Heart right ventricle (tissue), 16 donors: Measurements from ENCODE around the gene PLTP. TPM values are rescaled to one million over a fixed set of nuclear protein-coding genes. Genes with fewer than 3 reads are reported as not detected.

ENCODE experiments used
- ATAC-seq, 8 donors: fragments of 200-7000 bp; cut with Tn5 transposase; one replicate each; pipeline ENCODE4 v1.9.1; 2020; ENCODE audit warnings: mild to moderate bottlenecking in 8 of 8, moderate library complexity in 8 of 8, moderate number of reproducible peaks in 1 of 8
- DNase-seq, 2 donors: peaks; one replicate each; pipeline ENCODE4 v3.0.0-alpha.2; 2020
- H3K27ac ChIP-seq, 10 donors: fragments of 200-600 bp; sonication (generic) in 2 of 10; one replicate each; pipeline versions ENCODE4 v1.5.0 to v1.8.0; 2020 to 2022; ENCODE audit warnings: mild to moderate bottlenecking in 3 of 10
- H3K27me3 ChIP-seq, 7 donors: fragments of 200-600 bp; one replicate each; pipeline ENCODE4 v1.8.0; 2021 to 2022; ENCODE audit warnings: mild to moderate bottlenecking in 2 of 7
- H3K36me3 ChIP-seq, 9 donors: fragments of 200-600 bp; sonication (generic) in 1 of 9; one replicate each; pipeline versions ENCODE4 v1.5.0 to v1.8.0; 2020 to 2022; ENCODE audit warnings: mild to moderate bottlenecking in 2 of 9
- H3K4me1 ChIP-seq, 9 donors: fragments of 200-600 bp; sonication (generic) in 1 of 9; one replicate each; pipeline versions ENCODE4 v1.5.0 to v1.8.0; 2020 to 2022; ENCODE audit warnings: mild to moderate bottlenecking in 4 of 9
- H3K4me3 ChIP-seq, 10 donors: fragments of 200-600 bp; sonication (generic) in 2 of 10; one replicate each; pipeline versions ENCODE4 v1.5.0 to v1.8.0; 2020 to 2022; ENCODE audit warnings: mild to moderate bottlenecking in 7 of 10, moderate library complexity in 2 of 10
- H3K9me3 ChIP-seq, 11 donors: fragments of 200-600 bp in 10 of 11; sonication (generic) in 2 of 11; one replicate each; pipeline versions ENCODE4 v1.5.0 to v1.8.0; 2013 to 2022; ENCODE audit warnings: mild to moderate bottlenecking in 2 of 11, control low read depth in 1 of 11, moderate library complexity in 1 of 11
- CTCF ChIP-seq, 9 donors: fragments of 200-600 bp; sonication (generic) in 2 of 9; IDR thresholded peaks; one replicate each; pipeline versions ENCODE4 v1.5.0 to v1.8.0; 2021 to 2022; ENCODE audit warnings: antibody characterized with exemption in 9 of 9, mild to moderate bottlenecking in 5 of 9, moderate library complexity in 1 of 9
- WGBS, 2 donors: extraction: QIAGEN DNeasy Blood & Tissue Kit; methylation state at CpG; one replicate each; pipeline ENCODE4 v1.1.7; 2013; ENCODE audit warnings: inconsistent platforms in 1 of 2; 5-methylcytosine and 5-hydroxymethylcytosine counted together
- intact Hi-C, 10 donors: fragments of 100-400 bp; cut with DNase I; formaldehyde crosslinking; loops; one replicate each; pipeline versions ENCODE4 v1.11.1 to v1.14.2; 2022
- polyA plus RNA-seq, 2 donors: library from polyadenylated mRNA; stranded (reverse); fragments of 200-250 nt; gene quantifications; one replicate each; pipeline ENCODE4 v1.2.3, GENCODE V29; 2013
- total RNA-seq, 10 donors: library from RNA; stranded (reverse); fragmentation: NEBNext Ultra II Directional in 3 of 10; extraction: Animal tissue kit (Norgen Biotek cat#: 25700) in 3 of 10; gene quantifications; one replicate each; pipeline versions ENCODE4 v1.2.1 to v1.2.4, GENCODE V29; 2021 to 2023
- donor health status: Arrhythmogenic right ventricular cardiomyopathy.
- donor health status: ischemic (EF 13 %, LVEDD 7.1; RV severe dilation, severe dysfunction).
- donor health status: healthy with polysubstance abuse.
- donor health status: DM: no; HTN: yes; CAD: no.
- donor health status: DM: no; HTN: no; CAD: no.
- donor health status: ischemic (EF 25% LVEDD 6.9; RV normal size, moderate dysfunction).
- donor health status: ischemic (EF 25% LVEDD 5.7; RV mildly dilated, moderate dysfunction).
- donor health status: healthy.
- donor health status: DM: yes; HTN: yes; CAD: no.
- donor health status: Ischemic cardiomyopathy.
- donor health status: ischemic (EF 35%, LVEDD 5.7; RV mildly dilated, moderate dysfunction).
- donor health status: nonischemic (EF 11% LVEDD 7.7; RV severe dilation, severe dysfunction).
- donor health status: DM: yes; HTN: yes; CAD: no.
- donor health status: PGD.
- donor health status: ischemic (EF 29% LVEDD 5.4; RV normal size, mild dysfunction).
- donor health status: nonischemic (EF 23%, LVEDD 6.1; RV moderate dilation, normal function).

Gene PLTP
- total and polyA plus RNA-seq, 12 donors = 10.7 to 230 (median 40.4) TPM

DNA sequence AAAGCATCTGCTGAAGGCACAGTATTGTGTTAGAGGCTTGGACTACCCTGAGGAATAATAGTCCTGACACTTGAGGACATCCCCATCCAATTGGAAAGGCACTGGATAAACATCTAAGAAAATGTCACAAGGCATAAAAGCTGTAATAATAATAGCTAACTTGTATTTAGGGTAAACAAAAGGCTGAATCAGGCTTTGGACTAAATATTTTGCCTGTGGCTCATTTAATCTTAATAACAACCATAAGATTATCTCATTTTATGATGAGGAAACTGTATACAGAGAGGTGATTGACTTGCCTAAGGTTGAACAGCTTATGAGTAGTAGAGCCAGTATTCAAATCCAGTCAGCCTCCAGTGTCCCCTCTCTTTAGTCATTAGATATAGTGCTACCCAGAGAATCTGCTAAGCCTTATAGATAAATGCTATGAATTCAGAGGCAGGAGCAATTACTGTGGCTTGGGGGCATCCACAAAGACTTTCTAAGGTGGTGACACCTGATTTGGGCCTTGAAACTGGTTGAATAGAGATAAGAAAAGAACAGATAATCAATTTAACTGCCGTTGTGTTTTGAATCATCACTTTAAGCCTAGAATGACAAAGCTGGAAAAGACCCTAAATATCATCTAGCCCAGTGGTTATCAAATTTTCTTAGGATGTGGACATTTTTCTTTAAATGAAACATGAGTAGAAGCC is 38.4 kb downstream of the PLTP start:
- Histone ChIP-seq H3K27ac (no peak overlapping the region), H3K9me3 (no peaks in the 10 kb centered on the region), H3K27me3 (no peaks in the 10 kb centered on the region), H3K4me3 (no peak overlapping the region), H3K4me1 (no peaks in the 10 kb centered on the region), H3K36me3 (peaks cover 0 to 35% (median 14%) of the 10 kb centered on the region in 9 donors)
- WGBS, 2 donors = 45 to 48% methylated on average over 1 of the region's 1 CpG
- intact Hi-C loops = no loop called here
- DNase-seq = no peak
- no peak for ATAC-seq
- no peak for TF ChIP-seq CTCF (IDR thresholded peaks at IDR 0.05)

GRCh38 chr20:45872626-45873025 is 39.3 kb downstream of the PLTP start:
- 92 to 93% methylated on average over 4 of the region's 4 CpGs for WGBS, 2 donors

GRCh38 chr20:45867819-45868176 is 44.2 kb downstream of the PLTP start:
- intact Hi-C loops = no loop called here
- Histone ChIP-seq H3K36me3 (peaks cover 0 to 8% (median 0%) of the 10 kb centered on the region in 9 donors), H3K27me3 (no peaks in the 10 kb centered on the region), H3K4me3 (no peak overlapping the region), H3K9me3 (no peaks in the 10 kb centered on the region), H3K27ac (no peak overlapping the region), H3K4me1 (no peaks in the 10 kb centered on the region)
- ATAC-seq (no peak), DNase-seq (no peak)
- TF ChIP-seq CTCF (IDR thresholded peaks at IDR 0.05) = no peak

More at GRCh38 chr20:45872626-45873025, 39.3 kb downstream of the PLTP start:
- no peaks in the 10 kb centered on the region for H3K9me3 ChIP-seq
- H3K4me1 ChIP-seq = no peaks in the 10 kb centered on the region
- H3K4me3 ChIP-seq = no peak overlapping the region
- intact Hi-C loops = no loop called here
- no peak for TF ChIP-seq CTCF (IDR thresholded peaks at IDR 0.05)
- no peaks in the 10 kb centered on the region for H3K27me3 ChIP-seq
- no peak for DNase-seq
- ATAC-seq = no peak
- no peak overlapping the region for H3K27ac ChIP-seq
- H3K36me3 ChIP-seq = peaks cover 0 to 26% (median 9%) of the 10 kb centered on the region in 9 donors

GRCh38 chr20:45867136-45867818 is 44.7 kb downstream of the PLTP start:
- Histone ChIP-seq H3K4me1 (no peaks in the 10 kb centered on the region), H3K9me3 (no peaks in the 10 kb centered on the region), H3K36me3 (peaks cover 0 to 3% (median 0%) of the 10 kb centered on the region in 9 donors), H3K4me3 (no peak overlapping the region), H3K27ac (no peak overlapping the region), H3K27me3 (no peaks in the 10 kb centered on the region)
- ATAC-seq (no peak), DNase-seq (no peak)
- intact Hi-C loops = no loop called here
- no peak for TF ChIP-seq CTCF (IDR thresholded peaks at IDR 0.05)
- 92 to 96% methylated on average over 6 of the region's 6 CpGs for WGBS, 2 donors
